ENCODE data around the gene C10orf62.

Gene C10orf62

GRCh38 chr10:97570789-97571471, 18.6 kb upstream of the C10orf62 start:
- DNase-seq (ENCODE audit: extremely low read depth, low read depth), result no peak
- TF ChIP-seq CTCF (IDR thresholded peaks at IDR 0.05; ENCODE audit: low read depth, low read length, missing control alignments), result no peak
- no peak overlapping the region for H3K4me3 ChIP-seq (replicated peaks; ENCODE audit: low read depth, low read length)

GRCh38 chr10:97571622-97572021, 17.9 kb upstream of the C10orf62 start:
- H3K4me3 ChIP-seq (replicated peaks; ENCODE audit: low read depth, low read length), result no peak overlapping the region
- DNase-seq (ENCODE audit: extremely low read depth, low read depth), result no peak
- no peak for TF ChIP-seq CTCF (IDR thresholded peaks at IDR 0.05; ENCODE audit: low read depth, low read length, missing control alignments)

- H3K4me3 ChIP-seq (replicated peaks; ENCODE audit: low read depth, low read length), result no peak within 1 kb of the TSS
- no peak for DNase-seq (ENCODE audit: extremely low read depth, low read depth)
- TF ChIP-seq CTCF (IDR thresholded peaks at IDR 0.05; ENCODE audit: low read depth, low read length, missing control alignments), result peak; percentile 96
These were observed 17.1 kb upstream of the C10orf62 start, which contains the start of gene ANKRD2 for GRCh38 chr10:97572214-97572989. Gene ANKRD2 (plus strand): TSS chr10:97572779. CDS start chr10:97572789, 10 bp downstream.

- TF ChIP-seq CTCF (IDR thresholded peaks at IDR 0.05; ENCODE audit: low read depth, low read length, missing control alignments), result no peak
- DNase-seq (ENCODE audit: extremely low read depth, low read depth), result no peak
These were observed 16.5 kb upstream of the C10orf62 start for GRCh38 chr10:97573021-97573420.

GRCh38 chr10:97573672-97574071, 15.8 kb upstream of the C10orf62 start:
- H3K4me3 ChIP-seq (replicated peaks; ENCODE audit: low read depth, low read length), result no peak overlapping the region
- no peak for DNase-seq (ENCODE audit: extremely low read depth, low read depth)
- no peak for TF ChIP-seq CTCF (IDR thresholded peaks at IDR 0.05; ENCODE audit: low read depth, low read length, missing control alignments)

More at GRCh38 chr10:97573021-97573420, 16.5 kb upstream of the C10orf62 start:
- H3K4me3 ChIP-seq (replicated peaks; ENCODE audit: low read depth, low read length), result no peak overlapping the region

- no peak for TF ChIP-seq CTCF (IDR thresholded peaks at IDR 0.05; ENCODE audit: low read depth, low read length, missing control alignments)
- no peak overlapping the region for H3K4me3 ChIP-seq (replicated peaks; ENCODE audit: low read depth, low read length)
- DNase-seq (ENCODE audit: extremely low read depth, low read depth), result no peak
These were observed 15.0 kb upstream of the C10orf62 start for GRCh38 chr10:97574374-97575126.

Data from HFF-Myc (cell line).